GM21576 (cell line): ENCODE data around the gene OXNAD1.

Experiments used
- ATAC-seq: cut with Tn5 transposase; IDR thresholded peaks from one replicate; pipeline ENCODE4 v1.9.1; 2021; ENCODE audit warnings: mild to moderate bottlenecking, moderate library complexity; ENCODE audit not compliant: unreplicated experiment

The OXNAD1 gene

GRCh38 chr3:16354291-16354690, 89.3 kb downstream of the OXNAD1 start:
- ATAC-seq = no peak
